ENCODE data around the gene PCDHA3.

GRCh38 chr5:140833993-140834392 lies 33.1 kb downstream of the PCDHA3 start, which contains the start of gene PCDHA7:
- peak in 1 of 2 donors; percentile 1 for TF ChIP-seq CTCF (conservative IDR thresholded peaks at IDR 0.05 in 1 of 2, IDR thresholded peaks at IDR 0.05 in 1 of 2; ENCODE audit: low read depth in 1 of 2, low read length in 2 of 2)
- TF ChIP-seq EZH2 (IDR thresholded peaks at IDR 0.05; ENCODE audit: low read length, missing control alignments): no peak

All from fibroblast of lung (primary cell).